ENCODE results near the gene TPM1. TPM values are rescaled to one million over a fixed set of nuclear protein-coding genes. Genes with fewer than 3 reads are reported as not detected.

The TPM1 gene
- total RNA-seq, 1 experiment from 2014 or later = 298 TPM

- no TSS peak for BruUV-seq (replicated peaks)
- H3K27me3 ChIP-seq (ENCODE audit: control insufficient read depth, insufficient read depth, low read length) = no peaks in the 10 kb centered on the region
- peaks cover 7% of the 10 kb centered on the region for H3K4me1 ChIP-seq (ENCODE audit: control insufficient read depth, insufficient read depth, low read length)
- ATAC-seq (no peak), DNase-seq (ENCODE audit: low read depth, low spot score) (no peak)
- H3K9me3 ChIP-seq (ENCODE audit: control insufficient read depth, insufficient read depth, low read depth, low read length) = no peaks in the 10 kb centered on the region
- no peak overlapping the region for H3K27ac ChIP-seq (ENCODE audit: low read length)
- in situ Hi-C loops (cut with HindIII; ENCODE audit: low pct_unique_long_range_greater_than_20kb, low sequenced_read_pairs) (no loop called here), intact Hi-C loops (cut with micrococcal nuclease; ENCODE audit: unreplicated experiment) (no loop called here)
- no peak for TF ChIP-seq TCF7L2 (IDR thresholded peaks at IDR 0.05; ENCODE audit: low read depth, low read length)
- H3K36me3 ChIP-seq (ENCODE audit: control insufficient read depth, insufficient read depth, low read length) = no peaks in the 10 kb centered on the region
- POLR2A ChIA-PET = no interaction called here
- CTCF ChIA-PET = interaction anchor here (0.8 kb wide), 1 partner anchor 309 kb away, joined by 3 read pairs; no protein-coding TSS in a partner anchor
- no peak overlapping the region for H3K4me3 ChIP-seq (ENCODE audit: low read depth in 2 of 2, low read length in 2 of 2)
These were observed 47.9 kb downstream of the TPM1 start for GRCh38 chr15:63090472-63090871.

DNA sequence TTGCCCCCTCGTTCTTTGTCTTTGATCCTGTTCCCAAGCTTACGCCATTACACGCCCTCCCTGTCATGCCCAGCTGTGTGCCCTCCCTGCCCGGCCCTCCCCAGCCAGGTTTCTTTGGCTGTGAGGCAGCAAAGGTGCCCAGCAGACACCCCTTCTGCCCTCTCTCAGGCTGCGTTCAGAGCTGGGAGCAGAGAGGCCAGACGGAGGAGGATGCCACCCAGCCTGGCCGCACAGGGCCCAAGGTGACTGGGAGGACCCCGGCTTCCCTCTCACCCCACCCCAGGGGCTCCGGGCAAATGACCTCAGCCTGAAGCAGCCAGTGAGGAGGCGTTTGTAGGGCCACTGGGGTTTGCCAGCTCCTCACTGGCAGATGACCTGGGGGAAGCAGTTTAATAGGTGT, 48.3 kb downstream of the TPM1 start:
- Histone ChIP-seq H3K9me3 (ENCODE audit: control insufficient read depth, insufficient read depth, low read depth, low read length) (no peaks in the 10 kb centered on the region), H3K4me1 (ENCODE audit: control insufficient read depth, insufficient read depth, low read length) (peaks cover 7% of the 10 kb centered on the region), H3K27me3 (ENCODE audit: control insufficient read depth, insufficient read depth, low read length) (no peaks in the 10 kb centered on the region), H3K36me3 (ENCODE audit: control insufficient read depth, insufficient read depth, low read length) (no peaks in the 10 kb centered on the region), H3K4me3 (ENCODE audit: low read depth in 2 of 2, low read length in 2 of 2) (no peak overlapping the region), H3K27ac (ENCODE audit: low read length) (no peak overlapping the region)
- intact Hi-C loops (cut with micrococcal nuclease; ENCODE audit: unreplicated experiment) = no loop called here
- no peak for TF ChIP-seq POLR2AphosphoS5 (IDR thresholded peaks at IDR 0.05; ENCODE audit: low read depth, low read length)
- no peak for TF ChIP-seq TCF7L2 (IDR thresholded peaks at IDR 0.05; ENCODE audit: low read depth, low read length)
- POLR2A ChIA-PET = no interaction called here
- DNase-seq (ENCODE audit: low read depth, low spot score) (no peak), ATAC-seq (no peak)
- in situ Hi-C loops (cut with HindIII; ENCODE audit: low pct_unique_long_range_greater_than_20kb, low sequenced_read_pairs) = no loop called here
- CTCF ChIA-PET = interaction anchor here (0.5 to 0.8 kb wide), 2 partner anchors 9 to 309 kb away, joined by 3 to 5 read pairs; no protein-coding TSS in a partner anchor
- BruUV-seq (replicated peaks) = no TSS peak

DNA sequence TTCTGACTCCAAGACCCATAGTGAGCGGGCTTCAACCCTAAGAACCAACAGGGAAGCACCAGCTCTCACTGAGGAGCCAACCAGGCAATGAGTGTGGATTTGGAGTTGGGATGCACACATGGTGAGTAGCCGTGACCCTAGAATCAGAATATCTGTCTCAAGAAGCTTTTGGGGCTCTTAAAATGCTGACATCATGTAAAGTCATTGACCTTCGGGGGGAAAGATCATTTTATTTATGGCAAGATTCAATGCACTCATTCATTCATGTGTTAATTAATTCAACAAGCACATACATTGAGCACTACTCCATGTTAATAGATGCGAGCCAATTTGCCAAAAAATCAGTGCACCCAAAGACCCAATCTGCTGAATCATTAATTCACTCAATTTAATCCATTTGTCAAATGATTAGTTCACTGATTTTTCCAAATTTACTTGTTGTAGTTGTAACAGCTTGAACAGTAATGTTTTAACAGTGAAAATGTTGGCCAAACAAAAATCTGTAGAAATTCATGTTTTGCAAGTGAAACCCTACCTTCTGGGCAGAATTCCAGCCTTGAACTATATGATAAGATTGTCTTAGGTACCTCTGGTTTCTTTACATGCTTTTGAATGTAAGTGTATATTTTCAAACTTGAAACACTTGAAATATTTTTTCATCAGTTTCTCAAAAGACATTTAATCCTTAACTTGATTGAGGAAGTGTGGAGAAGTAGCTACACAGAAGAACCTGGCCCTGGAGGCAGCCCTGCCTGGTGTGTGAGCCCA, 49.3 kb downstream of the TPM1 start:
- intact Hi-C loops (cut with micrococcal nuclease; ENCODE audit: unreplicated experiment) (loop anchor here (2.0 kb wide), 2 partner anchors 43 to 247 kb away; no protein-coding TSS in a partner anchor), in situ Hi-C loops (cut with HindIII; ENCODE audit: low pct_unique_long_range_greater_than_20kb, low sequenced_read_pairs) (no loop called here)
- POLR2A ChIA-PET = no interaction called here
- Histone ChIP-seq H3K36me3 (ENCODE audit: control insufficient read depth, insufficient read depth, low read length) (no peaks in the 10 kb centered on the region), H3K4me3 (ENCODE audit: low read depth in 2 of 2, low read length in 2 of 2) (no peak overlapping the region), H3K4me1 (ENCODE audit: control insufficient read depth, insufficient read depth, low read length) (peaks cover 7% of the 10 kb centered on the region; the same call in 1 of the 2 replicates), H3K27me3 (ENCODE audit: control insufficient read depth, insufficient read depth, low read length) (no peaks in the 10 kb centered on the region), H3K27ac (ENCODE audit: low read length) (no peak overlapping the region), H3K9me3 (ENCODE audit: control insufficient read depth, insufficient read depth, low read depth, low read length) (no peaks in the 10 kb centered on the region)
- TF ChIP-seq REST (IDR thresholded peaks at IDR 0.05; ENCODE audit: insufficient read depth in 1 of 2, low read depth in 2 of 2, low read length in 1 of 2) (no peak), SIN3A (IDR thresholded peaks at IDR 0.05; ENCODE audit: borderline replicate concordance, insufficient read depth, low read depth, low read length) (no peak), POLR2AphosphoS5 (IDR thresholded peaks at IDR 0.05; ENCODE audit: low read depth, low read length) (no peak), CTCF (IDR thresholded peaks at IDR 0.05) (no peak), TCF7L2 (IDR thresholded peaks at IDR 0.05; ENCODE audit: low read depth, low read length) (no peak)
- DNase-seq (ENCODE audit: low read depth, low spot score) = no peak
- no peak for ATAC-seq
- CTCF ChIA-PET = interaction anchor here (0.5 kb wide), 1 partner anchor 10 kb away, joined by 5 read pairs; no protein-coding TSS in a partner anchor
- BruUV-seq (replicated peaks) = no TSS peak

Data from Panc1 (cell line).